SU-DHL-6 (cell line): ENCODE results near the gene RBKS.

Experiments used
- CTCF ChIP-seq: fragments of 200-600 bp; sonication (generic); IDR thresholded peaks from one replicate; pipeline ENCODE4 v1.5.1; 2017; ENCODE audit warnings: antibody characterized with exemption, mild to moderate bottlenecking, low read length, moderate library complexity; ENCODE audit not compliant: insufficient read depth, poor library complexity, severe bottlenecking
- EZH2phosphoT487 ChIP-seq: fragments of 200-600 bp; sonication (generic), shearing (Covaris generic); conservative IDR thresholded peaks from 2 replicates; pipeline ENCODE4 v1.6.1; 2018; ENCODE audit warnings: mild to moderate bottlenecking, antibody characterized with exemption, low read length, moderate library complexity, mixed read lengths

DNA sequence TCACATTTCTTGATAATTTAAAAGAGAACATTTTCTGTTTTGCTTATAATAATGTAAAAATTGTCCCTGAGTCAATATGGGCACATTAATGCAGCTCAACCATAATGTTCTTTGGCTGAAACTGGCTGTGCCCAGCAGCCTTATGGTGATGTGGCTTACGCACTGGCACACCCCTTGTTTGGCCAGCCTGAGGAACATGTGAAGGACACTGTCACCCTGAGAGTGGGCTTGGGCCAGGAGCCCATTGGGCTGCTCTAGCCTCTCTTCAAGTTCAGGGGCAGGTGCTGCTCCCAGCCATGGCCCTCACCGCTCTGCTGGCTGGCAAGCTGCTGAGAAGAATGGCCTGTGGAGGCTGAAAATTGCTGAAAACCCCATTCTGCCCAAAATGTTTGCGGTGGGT is 81.2 kb downstream of the RBKS start:
- TF ChIP-seq CTCF (no peak), EZH2phosphoT487 (no peak)
